Right hindlimb (tissue), 1 donor: ENCODE measurements around the gene SMKR1.
"Not testable (repeated sequence)": the region's sequence is repeated elsewhere in the genome, so short reads cannot be mapped to it uniquely, and the experiment has no call there.

Experiments used
- DNase-seq: peaks from one replicate; pipeline ENCODE4 v3.0.0-alpha.2; 2018

The SMKR1 gene

DNA sequence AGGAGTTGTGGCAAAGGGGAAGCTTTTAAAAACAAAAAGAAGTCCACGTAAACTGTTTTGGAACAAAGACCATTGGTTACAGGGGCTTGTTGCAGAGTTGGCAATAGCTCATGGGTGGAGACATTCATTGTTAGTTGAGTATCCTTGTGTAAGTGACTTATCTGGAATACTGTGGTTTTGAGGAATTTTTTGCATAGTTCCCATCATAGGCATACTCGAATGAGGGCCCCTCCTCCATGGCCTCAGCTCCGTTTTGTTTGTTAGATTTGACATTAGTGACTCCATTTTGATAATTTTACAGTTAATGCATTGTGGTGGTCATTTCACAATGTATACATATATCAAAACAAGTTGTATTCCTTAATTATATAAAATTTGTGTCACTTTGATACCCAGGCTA is 12.8 kb upstream of the SMKR1 start:
- no peak for DNase-seq

DNA sequence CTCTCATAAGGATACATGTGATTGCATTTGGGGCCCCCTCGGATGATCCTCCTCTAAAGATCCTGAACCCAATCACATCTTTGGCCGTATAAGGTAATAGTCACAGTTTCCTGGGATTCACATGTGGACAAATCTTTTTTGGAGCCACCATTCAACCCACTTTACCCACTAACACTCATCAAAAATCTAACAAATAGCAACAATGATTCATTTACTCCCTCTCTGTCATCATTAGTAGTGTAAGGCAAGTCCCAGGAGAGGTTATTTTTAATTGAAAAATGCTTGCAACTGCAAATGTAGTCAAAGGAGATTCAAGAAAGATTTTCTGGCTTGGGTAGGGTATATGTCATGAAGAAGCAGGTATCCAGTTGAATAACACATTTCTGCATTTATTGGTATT is 9.9 kb upstream of the SMKR1 start:
- DNase-seq: no peak

DNA sequence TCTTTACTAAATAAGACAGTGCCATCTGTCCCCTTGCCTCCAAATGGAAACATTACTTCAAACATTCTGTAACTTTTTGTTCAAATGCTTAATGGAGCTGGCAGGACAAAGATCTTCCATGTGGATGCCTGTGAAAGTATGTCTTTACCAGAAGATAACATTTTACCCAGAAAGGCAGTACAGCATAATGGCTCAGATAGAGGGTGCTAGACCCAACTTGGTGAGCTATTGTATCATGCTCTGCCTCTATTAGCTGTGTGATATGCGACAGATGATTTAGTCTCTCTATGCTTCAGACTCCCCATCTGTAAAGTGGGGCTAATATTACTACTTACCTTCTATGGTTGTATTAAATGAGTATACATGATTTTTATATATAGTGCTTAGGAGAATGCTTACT is 8.8 kb upstream of the SMKR1 start:
- no peak for DNase-seq

DNA sequence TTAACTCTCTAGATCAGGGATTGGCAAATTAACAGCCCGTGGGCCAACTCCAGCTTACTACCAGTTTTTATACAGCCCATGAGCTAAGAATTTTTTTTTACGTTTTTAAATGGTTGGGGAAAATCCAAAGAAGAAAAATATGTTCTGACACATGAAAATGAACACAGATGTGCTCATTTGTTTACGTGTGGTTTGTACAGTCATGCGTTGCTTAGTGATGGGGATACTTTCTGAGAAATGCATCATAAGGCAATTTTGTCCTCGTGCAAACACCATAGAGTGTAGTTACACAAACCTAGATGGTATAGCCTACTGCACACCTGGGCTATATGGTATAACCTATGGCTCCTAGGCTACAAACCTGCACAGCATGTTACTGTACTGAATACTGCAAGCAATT is 8.3 kb upstream of the SMKR1 start:
- DNase-seq: no peak

DNA sequence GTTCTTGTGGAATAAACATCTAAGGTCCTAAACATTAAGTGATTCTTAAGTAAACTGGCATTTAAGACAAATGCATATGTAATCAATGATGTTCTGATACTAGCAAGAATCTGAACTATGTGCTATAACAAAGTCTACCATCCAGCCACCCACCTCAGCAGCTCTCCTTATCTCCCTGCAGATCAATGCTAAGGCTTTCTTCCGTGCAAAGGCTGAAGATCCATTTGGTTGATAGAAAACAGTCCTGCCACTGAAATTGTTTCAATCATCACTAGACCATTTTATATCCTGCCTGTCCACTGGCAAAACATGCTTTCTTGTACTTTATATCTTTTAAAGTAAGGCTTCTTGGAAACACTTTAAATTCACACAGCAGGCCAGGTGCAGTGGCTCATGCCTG is 6.3 kb upstream of the SMKR1 start:
- no peak for DNase-seq

DNA sequence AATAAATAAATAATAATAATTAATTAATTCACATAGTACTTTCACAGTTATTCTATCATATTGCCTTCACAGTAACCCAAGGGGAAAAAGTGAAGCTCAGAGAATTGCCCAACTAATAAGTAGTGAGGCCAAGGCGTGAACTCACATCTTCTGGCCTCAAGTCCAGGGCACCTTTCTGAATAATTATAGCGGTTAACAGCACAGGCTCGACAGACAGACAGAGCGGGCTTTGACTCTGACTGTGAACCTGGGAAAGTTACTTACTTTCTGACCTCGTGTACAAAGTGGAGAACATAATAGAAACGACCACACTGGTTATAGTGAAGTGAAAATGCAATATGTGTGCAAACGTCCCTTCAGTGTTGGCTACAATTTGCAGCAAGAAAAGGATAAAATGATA is 5.7 kb upstream of the SMKR1 start:
- DNase-seq: no peak

DNA sequence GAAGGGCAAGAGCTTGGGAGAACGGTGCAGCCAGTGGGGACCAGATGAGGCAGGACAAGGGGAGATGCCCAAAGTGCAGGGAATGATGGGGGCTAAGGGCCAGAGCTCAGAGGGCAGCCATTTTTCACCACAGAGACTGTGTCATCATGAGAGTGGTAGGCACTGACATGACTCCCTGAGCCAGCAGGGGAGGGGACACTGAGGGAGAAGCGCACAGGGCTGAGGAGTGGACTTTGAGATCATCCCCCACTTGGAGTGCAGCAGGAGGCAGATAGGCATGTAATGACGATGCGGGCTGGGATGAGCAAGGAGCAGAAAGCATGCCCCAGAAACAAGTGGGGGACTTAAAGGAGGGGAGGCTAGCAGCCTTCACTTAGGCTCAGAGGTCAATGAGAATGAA is 5.2 kb upstream of the SMKR1 start:
- DNase-seq: no peak

DNA sequence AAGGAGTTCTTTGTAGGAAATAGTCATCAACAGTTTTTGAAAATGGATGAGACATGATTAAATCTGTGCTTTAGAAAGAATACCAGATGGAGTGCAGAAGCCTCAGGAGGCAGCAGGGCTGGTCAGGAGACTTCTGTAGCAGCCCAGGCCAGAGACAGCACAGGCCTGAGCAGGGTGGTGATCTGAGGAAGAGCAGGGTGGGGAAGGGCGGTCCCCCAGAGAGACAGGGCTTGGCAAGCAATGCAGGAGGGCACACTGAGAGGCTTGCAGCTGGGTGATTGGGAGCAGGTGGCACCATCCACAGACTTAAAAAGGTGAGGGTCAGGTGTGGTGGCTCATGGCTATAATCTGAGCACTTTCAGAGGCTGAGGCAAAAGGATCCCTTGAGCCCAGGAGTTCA is 4.3 kb upstream of the SMKR1 start:
- DNase-seq: no peak

DNA sequence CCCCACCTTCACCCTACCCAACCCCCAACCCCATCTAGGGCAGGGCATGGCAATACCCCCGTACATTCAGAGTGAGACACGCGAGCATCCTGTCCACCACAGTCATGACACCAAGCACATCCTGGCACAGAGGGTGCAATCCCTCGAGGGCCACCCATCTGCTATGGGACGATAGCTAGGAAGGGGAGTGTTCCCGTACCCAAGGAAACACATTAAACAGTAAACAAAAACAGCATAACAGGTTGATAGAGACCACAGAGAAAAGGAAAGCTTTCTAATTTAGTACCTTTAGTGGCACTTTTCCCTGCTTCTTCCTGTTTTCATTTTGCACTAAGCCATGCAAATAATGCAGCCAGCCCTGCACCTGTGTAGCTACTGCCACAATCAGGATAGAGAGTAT is 2.3 kb upstream of the SMKR1 start:
- DNase-seq: no peak

DNA sequence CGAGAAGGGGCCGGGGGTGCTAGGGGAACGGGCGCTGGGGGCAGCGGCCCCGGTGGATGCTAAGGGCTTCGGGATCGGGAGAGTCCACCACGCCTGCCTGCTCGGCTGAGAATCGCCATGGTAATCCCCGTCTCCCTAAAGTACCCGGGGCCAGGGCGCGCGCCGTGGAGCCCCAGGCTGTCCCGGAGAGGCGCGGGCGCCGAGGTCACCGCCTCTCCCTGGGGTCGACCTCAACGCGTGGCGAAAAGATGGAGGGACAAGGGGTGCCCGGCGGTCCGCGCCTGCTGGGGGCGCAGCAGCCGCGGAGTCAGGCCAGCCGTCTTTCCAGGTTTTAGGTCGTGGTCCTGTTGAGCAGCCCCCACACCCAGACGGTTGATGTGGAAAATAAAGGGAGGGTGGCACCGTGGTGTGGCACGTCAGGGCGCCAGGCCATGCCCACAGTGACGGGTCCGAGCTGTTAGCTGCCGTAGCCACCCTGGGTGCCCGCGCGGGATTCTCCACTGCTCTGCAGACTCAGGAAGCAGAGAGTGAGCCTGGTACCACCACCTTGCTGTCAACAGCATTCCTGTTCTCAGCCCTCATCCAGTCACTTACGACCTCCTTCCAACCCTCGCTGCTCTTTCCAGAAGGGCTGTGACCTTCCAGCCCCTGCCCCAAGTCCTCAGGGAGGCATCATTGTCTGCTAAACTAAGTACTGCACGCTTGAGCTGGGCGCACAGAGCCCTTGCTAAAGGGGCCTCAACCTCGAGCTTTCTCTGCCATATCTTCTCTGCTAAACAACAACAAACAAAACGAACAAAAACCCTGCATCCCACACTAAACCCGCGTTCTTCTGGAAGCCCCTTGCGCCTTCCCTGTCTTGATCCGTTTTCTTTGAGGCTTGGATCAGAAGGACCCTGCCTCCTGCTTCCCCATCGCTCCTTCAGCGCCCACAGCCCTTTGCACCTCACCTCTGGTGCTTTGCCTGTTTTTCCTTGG is 666 bp downstream of the SMKR1 start:
- DNase-seq: no peak

DNA sequence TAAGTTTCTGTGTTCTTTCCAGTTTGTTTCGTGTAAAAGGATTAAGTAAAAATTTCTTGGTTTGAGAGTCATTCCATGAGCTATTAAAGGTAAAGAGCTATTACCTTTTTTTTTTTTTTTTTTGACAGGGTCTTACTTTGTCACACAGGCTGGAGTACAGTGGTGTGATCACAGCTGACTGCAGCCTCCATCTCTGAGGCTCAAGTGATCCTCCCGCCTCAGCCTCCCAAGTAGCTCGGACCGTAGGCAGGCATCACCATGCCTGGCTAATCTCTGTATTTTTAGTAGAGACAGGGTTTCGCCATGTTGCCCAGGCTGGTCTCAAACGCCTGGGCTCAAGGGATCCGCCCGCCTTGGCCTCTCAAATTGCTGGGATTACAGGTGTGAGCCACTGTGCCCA is 1.4 kb downstream of the SMKR1 start:
- DNase-seq: no peak

DNA sequence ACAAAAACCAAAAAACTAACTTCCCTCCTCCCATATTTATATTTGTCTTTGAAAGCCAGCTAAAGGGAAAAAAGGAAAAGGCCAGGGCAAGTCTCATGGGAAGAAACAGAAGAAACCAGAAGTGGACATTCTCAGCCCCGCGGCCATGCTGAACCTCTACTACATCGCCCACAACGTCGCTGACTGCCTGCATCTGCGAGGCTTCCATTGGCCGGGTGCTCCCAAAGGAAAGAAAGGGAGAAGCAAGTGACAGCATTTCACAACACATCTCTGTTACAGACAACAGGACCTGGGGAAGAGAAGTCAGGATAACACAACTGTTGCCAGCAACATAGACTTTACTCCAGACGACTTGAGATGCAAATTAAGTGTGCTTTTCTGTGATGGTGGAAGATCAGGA is 9.9 kb downstream of the SMKR1 start:
- DNase-seq: no peak

DNA sequence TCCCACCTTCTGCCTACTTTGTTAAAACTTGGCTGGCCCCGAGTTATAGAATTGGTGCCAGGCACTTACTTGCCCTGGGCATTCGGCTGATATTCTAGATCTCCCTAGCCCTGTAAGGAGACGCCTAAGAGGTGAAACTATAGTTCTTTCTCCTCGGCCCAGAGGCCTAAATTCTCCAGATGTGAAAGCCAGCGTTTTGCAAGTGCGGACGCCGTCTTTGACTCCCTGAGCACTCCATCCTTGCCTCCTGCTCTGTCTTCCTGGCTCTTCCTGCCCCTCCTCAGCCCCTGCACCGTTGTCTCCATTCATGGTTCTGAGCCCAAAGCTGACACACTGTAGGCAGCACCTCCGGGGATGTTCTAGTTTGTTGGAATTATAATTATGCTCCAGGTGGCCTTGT is 11.2 kb downstream of the SMKR1 start:
- DNase-seq: no peak

DNA sequence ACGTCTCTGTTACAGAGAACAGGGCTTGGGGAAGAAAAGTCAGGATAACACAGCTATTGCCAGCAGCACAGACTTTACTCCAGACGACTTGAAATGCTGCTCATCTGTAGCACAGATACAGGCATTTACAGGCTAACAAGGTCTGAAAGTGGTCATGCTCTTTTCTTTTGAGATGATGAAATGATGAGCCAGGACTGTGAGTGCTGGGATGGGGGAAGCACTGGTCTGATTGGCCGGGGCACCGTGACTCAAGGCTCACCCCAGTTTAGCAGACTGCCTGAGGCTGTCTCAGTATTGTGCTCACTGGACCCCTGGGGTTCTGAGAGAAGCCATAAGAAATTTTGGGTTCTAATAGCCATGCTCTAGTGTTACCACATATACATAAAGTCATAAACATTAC is 12.4 kb downstream of the SMKR1 start:
- DNase-seq: no peak

DNA sequence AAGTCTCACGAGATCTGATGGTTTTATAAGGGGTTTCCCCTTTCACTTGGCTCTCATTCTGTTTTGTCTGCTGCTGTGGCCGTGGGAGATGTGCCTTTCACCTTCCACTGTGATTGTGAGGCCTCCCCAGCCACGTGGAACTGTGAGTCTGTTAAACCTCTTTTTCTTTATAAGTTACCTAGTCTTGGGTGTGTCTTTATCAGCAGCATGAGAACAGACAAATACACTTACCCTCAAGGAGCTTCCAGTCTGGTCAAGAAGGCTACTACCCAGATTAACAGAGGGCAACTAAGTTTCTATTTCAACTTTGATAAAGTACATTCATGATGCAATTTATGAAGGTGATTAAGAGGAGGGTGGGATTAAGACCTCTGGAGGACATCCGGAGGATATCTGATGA is 13.1 kb downstream of the SMKR1 start:
- DNase-seq: no peak

DNA sequence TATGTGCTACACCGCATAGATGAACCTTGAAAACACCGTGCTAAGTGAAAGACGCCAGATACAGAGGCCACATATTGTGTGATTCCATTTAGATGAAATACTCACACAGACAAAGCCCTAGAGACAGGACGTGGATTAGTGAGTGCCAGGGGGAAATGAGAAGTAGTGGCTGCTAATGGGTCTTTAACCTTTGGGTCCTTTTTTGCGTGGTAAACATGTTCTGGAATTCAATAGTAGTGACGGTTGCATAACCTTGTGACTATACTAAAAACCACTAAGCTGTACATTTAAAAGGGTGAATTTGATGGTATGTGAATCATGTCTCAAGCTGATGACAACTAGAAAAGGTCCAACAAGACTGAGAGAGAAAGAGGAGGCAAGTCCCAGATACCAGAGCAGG is 15.6 kb downstream of the SMKR1 start:
- no peak for DNase-seq

DNA sequence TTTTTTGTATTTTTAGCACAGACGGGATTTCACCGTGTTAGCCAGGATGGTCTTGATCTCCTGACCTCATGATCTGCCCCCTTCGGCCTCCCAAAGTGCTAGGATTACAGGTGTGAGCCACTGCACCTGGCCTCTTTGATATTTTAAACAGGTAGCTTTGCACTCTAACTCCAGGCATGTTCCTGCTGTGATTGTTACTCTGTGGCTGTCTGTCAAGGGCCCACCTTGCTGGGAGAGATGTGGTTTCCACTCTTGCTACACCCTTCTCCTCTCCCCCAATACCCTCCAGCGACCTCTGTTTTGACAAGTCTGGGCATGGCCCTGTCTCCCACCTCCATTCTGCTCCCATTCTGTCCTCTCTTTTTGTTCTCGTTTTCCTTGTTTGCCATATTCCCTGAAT is 17.1 kb downstream of the SMKR1 start:
- no peak for DNase-seq

DNA sequence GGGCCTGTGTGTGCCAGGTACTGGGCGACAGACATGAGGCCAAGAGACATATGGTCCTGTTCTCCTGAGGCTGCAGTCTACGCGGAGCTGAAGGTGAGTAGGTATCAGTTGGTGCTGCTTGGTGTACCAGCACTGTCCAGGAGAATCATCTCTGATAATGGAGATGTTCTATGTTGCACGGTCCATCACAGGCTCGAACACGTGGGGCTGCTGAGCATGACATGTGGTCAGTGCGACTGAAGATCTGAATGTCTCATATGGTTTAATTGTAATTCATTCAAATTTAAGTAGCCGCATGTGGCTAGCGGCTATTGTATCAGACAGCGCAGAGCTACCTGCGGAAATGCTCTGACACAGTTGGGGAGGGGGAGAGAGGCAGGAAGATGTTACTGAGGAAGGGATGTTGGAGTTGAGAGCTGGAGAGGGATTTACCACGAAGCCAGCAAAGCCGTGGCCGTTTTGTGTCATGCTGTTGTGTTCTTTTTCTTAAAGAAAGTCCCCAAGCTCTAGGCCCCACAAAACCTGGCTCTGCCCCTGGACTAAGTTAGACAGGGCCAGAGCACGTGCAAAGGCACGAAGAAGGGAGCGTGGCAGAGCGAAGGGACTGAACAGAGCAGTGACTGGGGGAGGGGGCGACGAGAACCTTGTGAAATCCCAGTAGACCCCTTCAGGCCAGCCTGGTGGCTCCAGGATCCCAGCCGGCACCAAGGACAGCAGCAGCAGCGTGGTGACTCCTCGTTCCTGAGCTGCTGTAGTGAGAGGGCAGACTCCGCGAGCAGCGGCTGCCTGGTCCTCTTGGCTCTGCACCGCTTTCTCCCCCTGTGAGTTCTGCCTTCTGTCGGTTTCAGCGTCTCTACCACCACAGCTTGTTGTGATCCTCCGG is 20.0 kb downstream of the SMKR1 start:
- DNase-seq: no peak

DNA sequence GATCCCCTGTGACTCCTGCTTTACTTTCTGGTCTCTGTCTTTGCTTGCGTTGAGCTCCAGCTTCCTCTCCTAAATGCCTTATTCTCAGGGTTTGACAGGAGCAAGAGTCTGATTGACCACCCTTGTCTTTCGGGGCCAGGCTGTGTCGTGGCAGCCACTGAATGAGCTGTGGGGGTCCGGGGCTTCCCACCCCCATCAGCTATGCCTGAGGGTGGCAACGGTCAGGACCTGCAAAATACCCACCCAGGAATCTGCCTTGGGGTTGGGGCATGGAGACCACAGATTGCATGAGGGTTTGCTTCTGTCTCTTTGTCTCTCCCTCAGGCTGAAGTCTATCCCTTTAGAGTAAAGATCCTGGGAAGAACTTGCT is 20.6 kb downstream of the SMKR1 start:
- no peak for DNase-seq

DNA sequence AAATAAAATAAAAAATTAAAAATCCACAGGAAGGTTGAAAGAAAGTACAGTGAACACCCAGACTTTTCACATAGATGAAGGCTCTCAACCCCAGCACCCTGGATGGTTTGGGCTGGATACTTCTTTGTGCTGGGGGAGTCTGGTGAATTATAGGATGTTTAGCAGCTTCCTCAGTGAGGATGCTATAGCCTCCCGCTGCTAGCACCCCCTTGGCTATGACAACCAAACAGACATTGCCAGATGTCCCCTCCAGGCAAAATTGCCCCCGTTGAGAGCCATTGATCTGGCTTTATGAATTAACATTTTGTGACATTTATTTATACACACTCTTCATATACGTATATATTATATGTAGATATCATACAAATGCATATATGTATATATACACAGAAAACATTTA is 21.6 kb downstream of the SMKR1 start:
- no peak for DNase-seq

DNA sequence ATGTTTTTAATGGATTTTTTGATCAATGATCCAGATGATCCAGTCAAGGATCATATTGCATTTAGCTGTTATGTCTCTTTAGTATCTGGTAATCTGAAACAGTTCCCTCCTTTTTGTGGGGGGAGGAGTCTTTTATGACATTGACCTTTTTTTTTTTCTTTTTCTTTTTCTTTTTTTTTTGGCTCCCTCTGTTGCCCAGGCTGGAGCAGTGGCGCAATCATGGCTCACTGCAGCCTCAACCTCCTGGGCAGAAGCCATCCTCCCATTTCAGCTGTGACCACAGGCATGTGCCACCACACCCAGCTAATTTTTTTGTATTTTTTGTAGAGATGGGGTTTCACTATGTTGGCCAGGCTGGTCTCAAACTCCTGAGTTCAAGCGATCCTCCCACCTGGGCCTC is 22.1 kb downstream of the SMKR1 start:
- not testable (repeated sequence) for DNase-seq

DNA sequence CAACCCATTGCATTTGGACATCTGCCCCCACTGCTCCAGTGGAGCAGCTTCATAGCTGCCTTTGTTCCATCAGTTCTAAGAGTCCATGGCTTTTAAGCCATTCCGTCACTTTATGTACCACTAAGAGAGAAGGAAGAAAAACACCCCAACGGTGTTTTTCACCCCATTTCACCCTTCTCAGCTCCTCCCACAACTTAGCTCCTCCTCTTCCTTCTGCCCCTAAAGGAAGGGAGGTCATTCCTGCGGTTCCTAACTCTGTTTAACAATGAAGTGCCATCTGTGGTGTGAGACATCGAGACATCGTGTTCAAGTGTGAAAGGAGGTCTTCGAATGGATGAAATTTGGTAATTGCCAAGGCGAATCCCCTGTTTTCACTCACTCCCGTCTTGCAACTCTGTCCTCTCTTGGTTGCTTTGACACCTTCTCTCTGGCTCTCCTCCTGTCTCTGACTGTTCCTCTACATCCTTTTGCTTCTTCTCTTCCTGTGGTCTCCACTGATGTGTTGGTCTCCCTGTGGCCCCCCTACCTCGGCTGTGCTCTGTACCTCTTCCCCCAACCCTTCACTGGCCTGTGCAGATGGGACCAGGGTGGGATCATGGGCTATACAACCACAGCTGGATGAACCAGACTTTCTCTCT is 23.0 kb downstream of the SMKR1 start:
- no peak for DNase-seq

DNA sequence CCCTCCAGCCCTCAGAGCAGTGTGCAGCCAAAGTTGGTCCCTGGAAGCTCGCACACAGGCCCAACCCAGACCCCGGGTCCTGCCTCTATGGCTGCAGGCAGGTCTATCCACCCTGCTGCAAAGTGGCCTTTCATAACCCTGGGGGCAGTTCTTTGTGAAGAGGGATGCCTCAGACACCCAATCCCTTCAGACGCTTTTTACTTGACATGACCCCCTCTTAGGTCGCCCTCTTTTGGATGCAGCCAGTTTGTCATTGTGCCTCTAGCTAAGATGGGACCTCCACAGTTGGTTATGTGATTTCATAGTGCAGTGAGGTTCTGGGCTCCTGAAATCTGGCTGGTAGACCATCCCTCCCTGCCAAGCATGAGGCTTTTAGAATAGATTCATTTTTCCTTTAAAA is 27.3 kb downstream of the SMKR1 start:
- DNase-seq: no peak
